SU-DHL-6 (cell line): ENCODE measurements around the gene DYNLT1.

Experiments used
- H2AFZ ChIP-seq: fragments of 200-600 bp; sonication (generic); 2 replicates; pipeline ENCODE4 v1.6.1; 2014; ENCODE audit warnings: low read depth, mild to moderate bottlenecking, moderate library complexity, mixed read lengths, antibody characterized with exemption, low read length; ENCODE audit not compliant: severe bottlenecking
- H3F3A ChIP-seq: fragments of 200-600 bp; shearing (Covaris generic); 2 replicates; pipeline ENCODE4 v1.6.0; 2016; ENCODE audit warnings: antibody characterized with exemption, mild to moderate bottlenecking; ENCODE audit not compliant: insufficient read depth
- H3K27ac ChIP-seq: fragments of 200-600 bp; sonication (generic); 2 replicates; pipeline ENCODE4 v1.5.1; 2016; ENCODE audit warnings: low read depth, mild to moderate bottlenecking, low read length, moderate library complexity, mixed read lengths
- H3K27me3 ChIP-seq: fragments of 200-600 bp; sonication (generic), shearing (Covaris generic); 2 replicates; pipeline ENCODE4 v1.6.0; 2014; ENCODE audit warnings: mild to moderate bottlenecking, low read length
- H3K36me3 ChIP-seq: fragments of 200-600 bp; sonication (generic); 2 replicates; pipeline ENCODE4 v1.6.1; 2014; ENCODE audit warnings: mild to moderate bottlenecking, low read length, mixed read lengths
- H3K4me2 ChIP-seq: fragments of 300-600, 200-600 bp; shearing (Covaris generic), sonication (generic); 2 replicates; pipeline ENCODE4 v1.6.0; 2014; ENCODE audit warnings: low read length, low read depth, mild to moderate bottlenecking; ENCODE audit not compliant: poor library complexity, severe bottlenecking
- H3K4me3 ChIP-seq: fragments of 200-600 bp; sonication (generic); 2 replicates; pipeline ENCODE4 v1.5.1; 2014; ENCODE audit warnings: antibody characterized with exemption, low read length, mild to moderate bottlenecking, mixed read lengths; ENCODE audit not compliant: insufficient read depth, poor library complexity, severe bottlenecking
- H3K79me2 ChIP-seq: fragments of 200-600 bp; sonication (generic); 2 replicates; pipeline ENCODE4 v1.6.1; 2014; ENCODE audit warnings: mild to moderate bottlenecking, low read length, moderate library complexity; ENCODE audit not compliant: insufficient read depth
- H3K9ac ChIP-seq: fragments of 200-600 bp; sonication (generic); 2 replicates; pipeline ENCODE4 v1.7.0; 2014; ENCODE audit warnings: mild to moderate bottlenecking, low read length
- H3K9me2 ChIP-seq: fragments of 200-600 bp; sonication (generic); replicated peaks from 2 replicates; pipeline ENCODE4 v1.6.1; 2014; ENCODE audit warnings: low read length; ENCODE audit not compliant: insufficient read depth
- H3K9me3 ChIP-seq: fragments of 200-600 bp; sonication (generic); 2 replicates; pipeline ENCODE4 v1.6.1; 2014; ENCODE audit warnings: low read length, mixed read lengths; ENCODE audit not compliant: insufficient read depth
- H4K20me1 ChIP-seq: fragments of 200-600 bp; sonication (generic); 2 replicates; pipeline ENCODE4 v1.6.1; 2014; ENCODE audit warnings: low read depth, mild to moderate bottlenecking, antibody characterized with exemption, low read length, moderate library complexity, mixed read lengths
- CTCF ChIP-seq: fragments of 200-600 bp; sonication (generic); IDR thresholded peaks from one replicate; pipeline ENCODE4 v1.5.1; 2017; ENCODE audit warnings: antibody characterized with exemption, mild to moderate bottlenecking, low read length, moderate library complexity; ENCODE audit not compliant: insufficient read depth, poor library complexity, severe bottlenecking
- EZH2phosphoT487 ChIP-seq: fragments of 200-600 bp; sonication (generic), shearing (Covaris generic); conservative IDR thresholded peaks from 2 replicates; pipeline ENCODE4 v1.6.1; 2018; ENCODE audit warnings: mild to moderate bottlenecking, antibody characterized with exemption, low read length, moderate library complexity, mixed read lengths

The DYNLT1 gene

GRCh38 chr6:158662954-158663624 lies 18.5 kb upstream of the DYNLT1 start:
- TF ChIP-seq EZH2phosphoT487 (no peak), CTCF (no peak)
- H3K9ac ChIP-seq = no peak overlapping the region
- no peak overlapping the region for H3K4me3 ChIP-seq
- no peaks in the 10 kb centered on the region for H3K36me3 ChIP-seq
- no peak overlapping the region for H2AFZ ChIP-seq
- H3K27ac ChIP-seq = no peak overlapping the region
- H3K9me2 ChIP-seq = no peaks in the 10 kb centered on the region
- no peaks in the 10 kb centered on the region for H4K20me1 ChIP-seq
- H3K27me3 ChIP-seq = no peaks in the 10 kb centered on the region
- no peaks in the 10 kb centered on the region for H3F3A ChIP-seq
- H3K9me3 ChIP-seq = no peaks in the 10 kb centered on the region
- no peaks in the 10 kb centered on the region for H3K79me2 ChIP-seq
- no peak overlapping the region for H3K4me2 ChIP-seq

- Histone ChIP-seq H4K20me1 (no peaks in the 10 kb centered on the region), H3K36me3 (no peaks in the 10 kb centered on the region), H3K4me2 (no peak overlapping the region), H3K9me3 (no peaks in the 10 kb centered on the region), H3K9ac (no peak overlapping the region), H3K9me2 (no peaks in the 10 kb centered on the region), H3K79me2 (no peaks in the 10 kb centered on the region), H3K4me3 (no peak overlapping the region), H3K27me3 (no peaks in the 10 kb centered on the region), H2AFZ (no peak overlapping the region), H3F3A (no peaks in the 10 kb centered on the region), H3K27ac (no peak overlapping the region)
- TF ChIP-seq EZH2phosphoT487 (no peak), CTCF (no peak)
Measured at GRCh38 chr6:158662607-158662953, 18.0 kb upstream of the DYNLT1 start.

GRCh38 chr6:158661156-158661685 lies 16.7 kb upstream of the DYNLT1 start:
- H3K9ac ChIP-seq = no peak overlapping the region
- no peak overlapping the region for H3K4me3 ChIP-seq
- H3K9me2 ChIP-seq = no peaks in the 10 kb centered on the region
- no peaks in the 10 kb centered on the region for H4K20me1 ChIP-seq
- no peak for TF ChIP-seq CTCF
- TF ChIP-seq EZH2phosphoT487 = no peak
- no peaks in the 10 kb centered on the region for H3F3A ChIP-seq
- H2AFZ ChIP-seq = no peak overlapping the region
- H3K36me3 ChIP-seq = no peaks in the 10 kb centered on the region
- H3K9me3 ChIP-seq = no peaks in the 10 kb centered on the region
- H3K27me3 ChIP-seq = no peaks in the 10 kb centered on the region
- H3K4me2 ChIP-seq = no peak overlapping the region
- no peaks in the 10 kb centered on the region for H3K79me2 ChIP-seq
- H3K27ac ChIP-seq = no peak overlapping the region
